GM23248 (cell line): Measurements from ENCODE around the gene PARG. TPM values are rescaled to one million over a fixed set of nuclear protein-coding genes. Genes with fewer than 3 reads are reported as not detected.
"Not testable (repeated sequence)": the region's sequence is repeated elsewhere in the genome, so short reads cannot be mapped to it uniquely, and the experiment has no call there.

Source experiments
- DNase-seq: peaks from one replicate; pipeline ENCODE4 v3.0.0-alpha.2; 2015
- H2AFZ ChIP-seq: fragments of 200-600 bp; sonication (generic); 2 replicates; pipeline ENCODE4 v1.6.1; 2016; ENCODE audit warnings: antibody characterized with exemption
- H3F3A ChIP-seq: fragments of 200-600 bp; sonication (generic); 2 replicates; pipeline ENCODE4 v1.6.1; 2016; ENCODE audit warnings: mild to moderate bottlenecking, antibody characterized with exemption, mixed run types; ENCODE audit not compliant: insufficient read depth
- H3K27ac ChIP-seq: fragments of 200-600 bp; sonication (generic); 2 replicates; pipeline ENCODE4 v1.5.1; 2016; ENCODE audit warnings: mild to moderate bottlenecking
- H3K27me3 ChIP-seq: fragments of 200-600 bp; sonication (generic); replicated peaks from 2 replicates; pipeline ENCODE4 v1.6.1; 2016; ENCODE audit warnings: mild to moderate bottlenecking; ENCODE audit not compliant: insufficient read depth
- H3K36me3 ChIP-seq: fragments of 200-600 bp; sonication (generic); 2 replicates; pipeline ENCODE4 v1.6.1; 2016; ENCODE audit warnings: low read depth, mild to moderate bottlenecking
- H3K4me1 ChIP-seq: fragments of 200-600 bp; sonication (generic); 2 replicates; pipeline ENCODE4 v1.6.1; 2016; ENCODE audit warnings: mild to moderate bottlenecking; ENCODE audit not compliant: insufficient read depth
- H3K4me2 ChIP-seq: fragments of 200-600 bp; sonication (generic); one replicate; pipeline ENCODE4 v1.6.1; 2016; ENCODE audit warnings: mild to moderate bottlenecking; ENCODE audit not compliant: unreplicated experiment
- H3K4me3 ChIP-seq: fragments of 200-600 bp; sonication (generic); 2 replicates; pipeline ENCODE4 v1.5.1; 2016; ENCODE audit warnings: mild to moderate bottlenecking
- H3K79me2 ChIP-seq: fragments of 200-600 bp; sonication (generic); 2 replicates; pipeline ENCODE4 v1.6.1; 2016; ENCODE audit warnings: mild to moderate bottlenecking; ENCODE audit not compliant: insufficient read depth
- H3K9ac ChIP-seq: fragments of 200-600 bp; sonication (generic); 2 replicates; pipeline ENCODE4 v1.6.1; 2016; ENCODE audit warnings: mild to moderate bottlenecking
- H3K9me2 ChIP-seq: fragments of 200-600 bp; sonication (generic); 2 replicates; pipeline ENCODE4 v1.6.1; 2016; ENCODE audit warnings: mixed run types, mild to moderate bottlenecking, moderate library complexity; ENCODE audit not compliant: insufficient read depth
- H3K9me3 ChIP-seq: fragments of 200-600 bp; sonication (generic); one replicate; pipeline ENCODE4 v1.6.1; 2017; ENCODE audit warnings: low read depth
- H4K20me1 ChIP-seq: fragments of 200-600 bp; sonication (generic); 2 replicates; pipeline ENCODE4 v1.6.0; 2016; ENCODE audit not compliant: insufficient read depth
- WGBS, 2 experiments: methylation state at CpG; one replicate each; pipeline ENCODE4 v1.1.6; 2015 to 2017; ENCODE audit warnings: low lambda C conversion rate in 2 of 2, low coverage in 1 of 2; ENCODE audit errors: missing lambda C conversion rate in 2 of 2; 5-methylcytosine and 5-hydroxymethylcytosine counted together
- in situ Hi-C: fragments of 300-500 bp; cut with MboI; formaldehyde crosslinking; loops from 2 replicates; pipeline ENCODE4 v1.15.0; 2020
- polyA plus RNA-seq: library from polyadenylated mRNA; unstranded; fragments of >200 nt; fragmentation: Nextera tagmentation; extraction: Ambion mirVana; gene quantifications from 2 replicates; pipeline ENCODE4 v1.2.1, GENCODE V29; 2016
- total RNA-seq: library from RNA; depleted of rRNA; stranded (reverse); fragments of >200 nt; shearing (Covaris generic); gene quantifications from 2 replicates; pipeline ENCODE4 v1.2.3, GENCODE V29; 2014

Gene PARG
- total and polyA plus RNA-seq, 2 experiments from 2014 or later = 15.0 to 26.0 TPM

DNA sequence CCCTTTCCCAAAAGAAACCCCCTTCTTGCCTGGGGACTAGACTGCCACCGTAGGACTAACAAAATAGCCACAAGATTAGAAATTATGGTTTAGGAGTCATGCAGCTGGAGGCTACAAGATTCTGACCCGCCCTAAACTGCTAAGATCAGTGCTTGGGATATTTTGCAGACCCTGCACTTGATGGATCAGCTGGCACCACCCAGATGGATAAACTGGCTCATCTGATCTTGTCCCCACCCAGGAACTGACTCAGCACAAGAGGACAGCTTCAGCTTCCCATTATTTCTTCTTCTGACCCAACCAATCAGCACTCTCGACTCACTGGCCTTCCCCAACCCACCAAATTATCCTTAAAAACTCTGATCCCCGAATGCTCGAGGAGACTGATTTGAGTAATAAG is 10.6 kb downstream of the PARG start:
- H3K27me3 ChIP-seq, H3K27ac ChIP-seq, H3K4me2 ChIP-seq, H4K20me1 ChIP-seq, H3K4me3 ChIP-seq, H3F3A ChIP-seq, H3K9me2 ChIP-seq, H3K9me3 ChIP-seq, DNase-seq, H3K4me1 ChIP-seq, in situ Hi-C loops, H3K36me3 ChIP-seq, H3K9ac ChIP-seq, H2AFZ ChIP-seq: not testable (repeated sequence)
- peaks cover 16% of the 10 kb centered on the region for H3K79me2 ChIP-seq
- 78 to 94% methylated on average over 3 to 5 of the region's 5 CpGs for WGBS, 2 experiments

DNA sequence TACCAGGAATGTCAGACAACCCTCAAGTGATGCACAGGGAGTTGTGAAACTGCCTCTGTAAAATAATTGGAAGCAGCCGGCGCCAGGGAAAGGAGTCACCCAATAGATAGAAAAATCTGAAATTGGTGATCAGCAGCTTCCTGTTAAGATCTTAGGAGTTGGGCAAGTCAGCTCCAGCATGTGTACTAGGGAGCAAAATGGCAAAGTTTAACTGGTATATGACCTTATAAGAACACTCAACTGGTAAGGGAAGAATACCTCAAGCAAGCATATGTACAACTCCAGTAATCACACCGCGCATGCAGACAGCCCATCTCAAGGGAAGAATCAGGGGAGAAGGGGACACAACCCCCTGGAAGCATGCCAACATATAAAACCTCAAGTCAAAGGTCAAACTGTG is 18.3 kb downstream of the PARG start:
- H3K27ac ChIP-seq, H3K36me3 ChIP-seq, H3K4me2 ChIP-seq, H3K4me1 ChIP-seq, H3K9ac ChIP-seq, H4K20me1 ChIP-seq, H3F3A ChIP-seq, H2AFZ ChIP-seq, H3K9me2 ChIP-seq, H3K79me2 ChIP-seq, H3K4me3 ChIP-seq, DNase-seq, H3K27me3 ChIP-seq, H3K9me3 ChIP-seq: not testable (repeated sequence)
- 98 to 100% methylated on average over 4 of the region's 4 CpGs for WGBS, 2 experiments
- in situ Hi-C loops = loop anchor here (25.0 kb wide), 1 partner anchor 336 kb away; no protein-coding TSS in a partner anchor

DNA sequence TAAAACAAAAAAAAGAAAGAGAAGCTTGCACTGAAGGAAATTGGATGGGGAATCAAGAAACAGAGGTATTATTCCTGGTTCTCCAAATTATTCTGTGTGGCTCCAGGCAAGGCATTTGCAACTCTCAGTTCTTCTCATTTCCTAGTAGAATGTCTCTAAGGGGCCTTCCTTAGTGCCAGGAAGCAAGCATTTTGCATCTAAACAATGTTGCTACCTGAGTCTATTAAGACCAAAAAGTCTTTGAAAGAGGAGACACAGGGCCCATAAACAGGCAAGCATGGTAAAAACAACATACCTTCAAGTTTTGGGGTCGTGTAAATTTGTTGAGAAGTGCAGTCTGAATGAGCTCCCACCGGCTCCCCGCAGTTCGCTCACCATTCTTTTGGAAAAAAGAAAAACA is 19.8 kb downstream of the PARG start:
- not testable (repeated sequence) for H3F3A ChIP-seq, H3K27me3 ChIP-seq, H4K20me1 ChIP-seq, H2AFZ ChIP-seq, H3K4me3 ChIP-seq, H3K9me2 ChIP-seq, H3K9ac ChIP-seq, H3K27ac ChIP-seq, H3K4me1 ChIP-seq, H3K36me3 ChIP-seq, H3K79me2 ChIP-seq, H3K4me2 ChIP-seq, H3K9me3 ChIP-seq, DNase-seq
- in situ Hi-C loops = loop anchor here (25.0 kb wide), 1 partner anchor 335 kb away; no protein-coding TSS in a partner anchor
- WGBS, 2 experiments = 69 to 87% methylated on average over 4 of the region's 4 CpGs

DNA sequence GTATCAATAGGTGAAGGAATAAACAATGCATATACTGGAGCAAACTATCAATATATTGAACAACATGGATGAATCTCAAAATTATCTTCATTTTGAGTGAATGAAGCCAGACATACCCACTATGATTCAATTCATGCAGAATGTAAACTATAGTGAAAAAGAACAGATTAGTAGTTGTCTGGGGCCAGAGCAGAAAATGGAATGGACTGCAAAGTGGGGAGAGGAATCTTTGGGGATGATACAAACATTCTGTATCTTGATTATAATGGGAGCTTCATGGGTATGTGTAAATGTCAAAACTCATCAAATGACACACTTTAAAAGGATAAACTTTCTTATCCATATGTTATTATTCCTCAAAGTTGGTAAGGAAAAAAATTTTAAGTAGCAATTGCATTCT is 23.9 kb downstream of the PARG start:
- not testable (repeated sequence) for H3F3A ChIP-seq, H3K27me3 ChIP-seq, H3K9me3 ChIP-seq, H4K20me1 ChIP-seq, H3K9ac ChIP-seq, H2AFZ ChIP-seq, H3K4me1 ChIP-seq, H3K9me2 ChIP-seq, H3K79me2 ChIP-seq, DNase-seq, H3K4me2 ChIP-seq, H3K27ac ChIP-seq, H3K4me3 ChIP-seq, H3K36me3 ChIP-seq
- in situ Hi-C loops = loop anchor here (25.0 kb wide), 1 partner anchor 331 kb away; no protein-coding TSS in a partner anchor

DNA sequence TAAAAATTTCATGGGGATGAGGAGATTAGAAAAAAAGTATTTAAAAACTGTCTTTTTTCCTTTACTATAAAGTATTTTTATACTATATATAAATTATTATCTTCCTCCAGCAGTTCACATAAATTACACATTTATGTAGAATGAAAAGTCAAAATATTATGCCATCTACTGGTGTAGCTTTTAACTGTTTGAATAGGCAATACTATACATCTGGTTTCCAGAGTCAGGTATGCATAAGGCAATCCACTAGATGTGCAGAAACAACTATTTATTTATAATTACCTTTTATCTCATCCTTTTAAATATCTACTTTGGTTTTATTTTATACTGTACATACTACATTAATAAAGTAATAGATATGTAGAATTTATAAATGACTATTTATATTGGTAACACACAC is 25.4 kb downstream of the PARG start:
- in situ Hi-C loops = loop anchor here (25.0 kb wide), 1 partner anchor 329 kb away; no protein-coding TSS in a partner anchor
- H3K36me3 ChIP-seq, H3F3A ChIP-seq, H3K79me2 ChIP-seq, H3K4me1 ChIP-seq, H3K27me3 ChIP-seq, H3K4me3 ChIP-seq, DNase-seq, H3K27ac ChIP-seq, H3K9me2 ChIP-seq, H4K20me1 ChIP-seq, H2AFZ ChIP-seq, H3K9me3 ChIP-seq, H3K9ac ChIP-seq, H3K4me2 ChIP-seq: not testable (repeated sequence)

DNA sequence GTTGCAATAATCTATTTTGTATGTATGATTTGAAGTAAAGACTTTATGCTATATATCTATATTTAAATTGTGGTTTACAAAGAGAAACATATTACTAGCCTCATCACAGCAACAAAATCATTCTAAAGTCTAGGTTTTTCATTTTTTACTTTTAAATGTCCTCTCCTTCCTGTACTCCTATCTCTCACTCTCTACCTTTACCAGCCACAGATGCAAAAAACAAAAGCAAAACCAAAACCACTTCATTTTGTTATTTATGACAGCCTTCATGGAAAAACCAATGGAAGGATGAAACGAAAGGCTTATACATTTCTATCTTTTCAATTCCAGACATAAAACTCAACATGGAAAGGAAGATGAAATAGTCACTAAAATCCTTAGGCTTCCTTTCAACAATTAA is 31.5 kb downstream of the PARG start:
- H3K4me3 ChIP-seq, H3F3A ChIP-seq, DNase-seq, H3K4me2 ChIP-seq, H3K4me1 ChIP-seq, H3K9me3 ChIP-seq, H4K20me1 ChIP-seq, H3K27me3 ChIP-seq, H3K9ac ChIP-seq, H3K9me2 ChIP-seq, H3K27ac ChIP-seq, H3K36me3 ChIP-seq, H3K79me2 ChIP-seq, H2AFZ ChIP-seq: not testable (repeated sequence)
- in situ Hi-C loops = loop anchor here (25.0 kb wide), 1 partner anchor 323 kb away; no protein-coding TSS in a partner anchor
- WGBS, 2 experiments = no CpG with 5 or more reads among the region's 1 CpG

DNA sequence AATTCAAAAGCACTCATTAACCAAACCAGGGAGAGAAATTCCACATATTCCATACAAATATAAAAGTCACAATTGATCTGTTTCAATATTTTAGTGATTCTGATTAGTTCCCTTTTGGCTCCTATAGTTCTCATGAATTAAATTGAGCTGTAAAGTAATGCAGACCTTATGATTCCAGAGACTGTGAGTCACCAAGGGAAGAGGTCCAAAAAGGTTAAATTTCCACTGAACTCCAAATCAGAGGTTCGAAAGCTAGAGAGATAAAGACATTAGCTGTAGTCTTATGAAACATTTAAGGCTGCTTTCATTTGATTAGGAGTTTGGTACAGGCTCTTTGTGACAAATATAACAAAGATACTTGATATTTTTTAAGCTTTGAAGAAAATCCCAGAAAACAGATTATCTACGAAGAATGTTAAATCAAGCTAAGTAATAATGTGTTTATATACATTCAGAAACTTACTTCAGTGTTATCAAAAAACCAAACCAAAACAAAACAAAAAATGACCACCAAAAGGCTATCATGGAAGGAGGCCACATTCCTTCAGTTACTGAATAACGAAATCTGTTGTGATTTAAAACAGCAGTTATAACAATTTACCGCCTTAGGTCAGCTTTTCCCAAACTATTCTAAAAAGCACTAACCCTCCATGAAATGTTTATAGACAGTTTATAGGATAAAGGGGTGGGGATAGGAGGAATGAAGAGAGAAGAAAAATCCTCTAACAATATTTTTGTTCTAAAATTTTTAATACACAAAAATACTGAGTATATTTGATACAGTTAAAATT is 33.3 kb downstream of the PARG start:
- H3F3A ChIP-seq, H3K9me3 ChIP-seq, H2AFZ ChIP-seq, H3K27ac ChIP-seq, H3K36me3 ChIP-seq, H3K9me2 ChIP-seq, H3K27me3 ChIP-seq, H3K9ac ChIP-seq, H3K4me2 ChIP-seq, DNase-seq, H3K4me3 ChIP-seq, H3K4me1 ChIP-seq, H3K79me2 ChIP-seq, H4K20me1 ChIP-seq: not testable (repeated sequence)
- WGBS, 2 experiments = 56 to 67% methylated on average over 3 to 4 of the region's 4 CpGs
- in situ Hi-C loops = loop anchor here (25.0 kb wide), 1 partner anchor 321 kb away; no protein-coding TSS in a partner anchor

DNA sequence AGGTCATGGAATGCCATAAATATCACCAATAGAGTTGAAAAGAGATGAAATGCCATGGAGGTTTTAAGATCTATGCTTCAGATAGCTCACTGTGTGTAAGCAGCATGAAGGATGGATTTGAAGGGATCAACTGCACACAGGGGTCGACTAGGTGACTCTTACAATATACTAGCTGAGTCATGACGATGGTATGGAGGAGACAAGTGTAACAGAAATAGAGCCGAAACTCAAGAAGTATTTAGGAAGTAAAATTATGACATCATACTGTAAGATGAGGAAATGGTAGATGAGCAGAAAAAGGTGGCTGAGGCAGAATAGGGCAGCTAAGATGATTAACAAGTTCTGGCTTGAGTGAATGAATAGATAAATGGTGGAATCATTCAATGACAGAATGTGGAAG is 38.0 kb downstream of the PARG start:
- not testable (repeated sequence) for H3F3A ChIP-seq, DNase-seq, H3K9me3 ChIP-seq, H3K4me1 ChIP-seq, H3K4me3 ChIP-seq, H3K27ac ChIP-seq, H3K79me2 ChIP-seq, H3K4me2 ChIP-seq, H3K27me3 ChIP-seq, H3K36me3 ChIP-seq, H4K20me1 ChIP-seq, H2AFZ ChIP-seq, H3K9me2 ChIP-seq, H3K9ac ChIP-seq
- 85 to 96% methylated on average over 3 of the region's 3 CpGs for WGBS, 2 experiments
- in situ Hi-C loops = loop anchor here (25.0 kb wide), 1 partner anchor 317 kb away; no protein-coding TSS in a partner anchor
